Measurements from ENCODE around the gene RAP1GAP.

DNA sequence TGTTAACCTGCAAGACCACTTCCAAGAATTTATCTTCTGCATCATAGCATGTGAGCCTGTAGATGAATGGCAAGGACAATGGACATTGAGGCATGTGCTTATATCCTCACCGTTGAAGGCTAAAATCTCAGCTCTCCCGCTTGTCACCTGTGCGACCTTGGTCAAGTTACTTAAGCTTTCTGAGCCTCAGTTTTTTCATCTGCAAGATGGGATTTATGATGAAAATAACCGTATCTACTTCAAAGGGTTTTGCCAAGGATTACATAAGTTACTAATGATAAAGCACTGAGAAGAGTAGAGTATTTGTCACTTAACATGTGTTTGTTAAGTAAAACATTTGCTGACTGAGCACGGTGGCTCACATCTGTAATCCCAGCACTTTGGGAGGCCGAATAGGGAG, 14.9 kb downstream of the RAP1GAP start:
- TF ChIP-seq EZH2phosphoT487 (IDR thresholded peaks at IDR 0.05; ENCODE audit: low read length) (no peak), CTCF (IDR thresholded peaks at IDR 0.05; ENCODE audit: low read length) (no peak), EZH2 (optimal IDR thresholded peaks at IDR 0.05; ENCODE audit: low read depth, low read length) (no peak)

Measured in MM.1S (cell line).